HepG2 (cell line): ENCODE data around the gene CHKA. TPM values are rescaled to one million over a fixed set of nuclear protein-coding genes. Genes with fewer than 3 reads are reported as not detected.

Experiments
- AGO1 ChIP-seq: fragments of 200-400 bp; formaldehyde crosslinking; IDR thresholded peaks from 2 replicates; pipeline ENCODE4 v1.6.1; 2017; ENCODE audit warnings: mild to moderate bottlenecking, low read depth, low read length, moderate library complexity; ENCODE audit not compliant: poor library complexity, severe bottlenecking
- AKNA ChIP-seq: sonication (generic); formaldehyde crosslinking; IDR thresholded peaks from 2 replicates; pipeline ENCODE4 v1.4.0; 2020; ENCODE audit warnings: missing genetic modification reagents, borderline replicate concordance
- HOXD1 ChIP-seq: sonication (generic); formaldehyde crosslinking; IDR thresholded peaks from 2 replicates; pipeline ENCODE4 v1.5.0; 2020; ENCODE audit warnings: missing genetic modification reagents
- KIAA2018 ChIP-seq: sonication (generic); formaldehyde crosslinking; IDR thresholded peaks from 2 replicates; pipeline ENCODE4 v1.5.0; 2020; ENCODE audit warnings: mild to moderate bottlenecking, missing genetic modification reagents, borderline replicate concordance
- MAFG ChIP-seq: sonication (generic); formaldehyde crosslinking; IDR thresholded peaks from 2 replicates; pipeline ENCODE4 v1.5.1; 2020; ENCODE audit warnings: mild to moderate bottlenecking, missing genetic modification reagents
- MEIS2 ChIP-seq: sonication (generic); formaldehyde crosslinking; IDR thresholded peaks from 2 replicates; pipeline ENCODE4 v1.9.0; 2021; ENCODE audit warnings: mild to moderate bottlenecking, missing genetic modification reagents
- NCOA2 ChIP-seq: sonication (generic); formaldehyde crosslinking; IDR thresholded peaks from 2 replicates; pipeline ENCODE4 v1.8.0; 2022; ENCODE audit warnings: inconsistent platforms
- SYNCRIP ChIP-seq: fragments of 200-400 bp; formaldehyde crosslinking; IDR thresholded peaks from 2 replicates; pipeline ENCODE4 v1.6.1; 2018; ENCODE audit warnings: mild to moderate bottlenecking, low read depth, low read length; ENCODE audit not compliant: insufficient read depth
- ZNF274 ChIP-seq: sonication (generic); formaldehyde crosslinking; IDR thresholded peaks from 2 replicates; pipeline ENCODE4 v1.5.1; 2020; ENCODE audit warnings: mild to moderate bottlenecking, missing genetic modification reagents
- ZNF766 ChIP-seq: sonication (generic); formaldehyde crosslinking; IDR thresholded peaks from 2 replicates; pipeline ENCODE4 v1.5.0; 2020; ENCODE audit warnings: missing genetic modification reagents, borderline replicate concordance
- polyA plus RNA-seq, 8 experiments: library from polyadenylated mRNA; depleted of rRNA in 3 of 8; stranded (reverse) in 7 of 8; unstranded in 1 of 8; fragments of >200 nt; fragmentation: Illumina TruSeq in 4 of 8; extraction: Trizol in 4 of 8; gene quantifications; 2 replicates each; pipeline versions ENCODE4 v1.2.1 to v1.2.3, GENCODE V29; 2011 to 2016; ENCODE audit warnings: low read depth in 4 of 8, missing spikeins in 1 of 8, mixed read lengths in 1 of 8; ENCODE audit not compliant: insufficient read depth in 1 of 8
- total RNA-seq, 5 experiments: library from RNA; depleted of rRNA; stranded (reverse); fragments of >200 nt; fragmentation: Illumina TruSeq; extraction: Trizol; gene quantifications; 2 replicates each; pipeline ENCODE4 v1.2.3, GENCODE V29; 2016; ENCODE audit warnings: low read depth in 1 of 5
- TF ChIP-seq, protein P1 (sequence below): sonication (generic); formaldehyde crosslinking; IDR thresholded peaks from 2 replicates; pipeline ENCODE4 v1.5.0; 2020; ENCODE audit warnings: missing genetic modification reagents, mild to moderate bottlenecking, borderline replicate concordance
- TF ChIP-seq, protein P2 (sequence below): sonication (generic); formaldehyde crosslinking; IDR thresholded peaks from 2 replicates; pipeline ENCODE4 v1.8.1; 2023; ENCODE audit warnings: mild to moderate bottlenecking, missing genetic modification reagents

CHKA gene
- total and polyA plus RNA-seq, 2 of the 13 experiments (the other 11 are each of a cell fraction or from before 2014, with no cell fraction given) = 71.6 to 92.7 TPM

DNA sequence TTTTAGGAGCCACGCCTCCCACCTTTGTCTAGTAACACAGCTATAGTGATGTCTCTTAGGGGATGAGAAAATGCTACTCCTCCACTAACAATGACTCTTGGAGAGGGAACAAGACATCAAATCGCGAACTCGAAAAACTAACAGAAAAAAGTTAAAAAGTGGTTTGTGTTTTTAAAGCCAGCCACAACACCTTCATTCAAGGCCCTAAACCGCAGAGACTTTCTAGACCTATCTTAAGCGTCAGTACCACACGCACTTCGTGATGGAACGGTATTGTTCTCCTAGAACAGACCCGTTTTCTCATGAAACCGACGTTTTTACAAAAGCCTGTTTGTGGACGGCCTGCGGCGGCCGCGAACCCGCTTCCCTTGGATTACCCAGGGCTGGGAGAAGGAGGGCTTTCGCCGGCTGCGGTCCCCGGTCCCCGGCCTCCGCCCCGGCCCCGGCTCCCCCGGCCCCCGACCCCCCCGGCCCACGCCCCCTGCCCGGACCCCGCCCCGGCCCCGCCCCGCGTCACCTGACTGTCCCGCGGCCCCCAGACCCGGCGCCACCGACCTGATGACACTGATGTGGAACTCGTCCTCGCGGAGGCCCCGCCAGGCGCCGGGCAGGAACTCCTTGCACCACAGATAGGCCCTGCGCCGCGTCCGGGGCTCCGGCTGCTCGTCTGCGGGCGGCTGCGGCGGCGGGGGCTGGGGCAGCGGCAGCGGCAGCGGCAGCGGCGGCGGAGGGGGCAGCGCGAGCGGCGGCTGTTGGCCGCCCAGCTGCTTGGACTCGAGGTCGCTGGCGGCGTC is 718 bp downstream of the CHKA start (continued):
- TF ChIP-seq AKNA = no peak
- no peak for TF ChIP-seq ZNF274 (CRISPR knock-in tag)
- TF ChIP-seq KIAA2018 (CRISPR knock-in tag) = no peak
- no peak for TF ChIP-seq AGO1
- TF ChIP-seq ZNF766 (CRISPR knock-in tag) = no peak
- TF ChIP-seq NCOA2 (CRISPR knock-in tag) = no peak
- TF ChIP-seq MEIS2 (CRISPR knock-in tag) = no peak
- TF ChIP-seq MAFG (CRISPR knock-in tag) = no peak
- TF ChIP-seq HOXD1 (CRISPR knock-in tag) = no peak
- TF ChIP-seq, protein P1, sequence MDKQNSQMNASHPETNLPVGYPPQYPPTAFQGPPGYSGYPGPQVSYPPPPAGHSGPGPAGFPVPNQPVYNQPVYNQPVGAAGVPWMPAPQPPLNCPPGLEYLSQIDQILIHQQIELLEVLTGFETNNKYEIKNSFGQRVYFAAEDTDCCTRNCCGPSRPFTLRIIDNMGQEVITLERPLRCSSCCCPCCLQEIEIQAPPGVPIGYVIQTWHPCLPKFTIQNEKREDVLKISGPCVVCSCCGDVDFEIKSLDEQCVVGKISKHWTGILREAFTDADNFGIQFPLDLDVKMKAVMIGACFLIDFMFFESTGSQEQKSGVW = no peak
- no peak for TF ChIP-seq SYNCRIP
- TF ChIP-seq, protein P2, sequence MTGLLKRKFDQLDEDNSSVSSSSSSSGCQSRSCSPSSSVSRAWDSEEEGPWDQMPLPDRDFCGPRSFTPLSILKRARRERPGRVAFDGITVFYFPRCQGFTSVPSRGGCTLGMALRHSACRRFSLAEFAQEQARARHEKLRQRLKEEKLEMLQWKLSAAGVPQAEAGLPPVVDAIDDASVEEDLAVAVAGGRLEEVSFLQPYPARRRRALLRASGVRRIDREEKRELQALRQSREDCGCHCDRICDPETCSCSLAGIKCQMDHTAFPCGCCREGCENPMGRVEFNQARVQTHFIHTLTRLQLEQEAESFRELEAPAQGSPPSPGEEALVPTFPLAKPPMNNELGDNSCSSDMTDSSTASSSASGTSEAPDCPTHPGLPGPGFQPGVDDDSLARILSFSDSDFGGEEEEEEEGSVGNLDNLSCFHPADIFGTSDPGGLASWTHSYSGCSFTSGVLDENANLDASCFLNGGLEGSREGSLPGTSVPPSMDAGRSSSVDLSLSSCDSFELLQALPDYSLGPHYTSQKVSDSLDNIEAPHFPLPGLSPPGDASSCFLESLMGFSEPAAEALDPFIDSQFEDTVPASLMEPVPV (CRISPR knock-in tag) = no peak
